Upper lobe of left lung (tissue), 6 donors: ENCODE measurements around the gene CASQ2. TPM values are rescaled to one million over a fixed set of nuclear protein-coding genes. Genes with fewer than 3 reads are reported as not detected.
A peak's percentile ranks its signal among the peaks of the same experiment; 100 is the strongest.

ENCODE experiments used
- ATAC-seq, 2 donors: fragments of 200-7000 bp; cut with Tn5 transposase; one replicate each; pipeline ENCODE4 v1.9.1; 2022; ENCODE audit warnings: mild to moderate bottlenecking in 2 of 2, moderate library complexity in 2 of 2; ENCODE audit not compliant: low FRiP score in 2 of 2
- DNase-seq, 2 donors: peaks; one replicate each; pipeline ENCODE4 v3.0.0-alpha.2; 2019 to 2020
- H3K27ac ChIP-seq, 4 donors: fragments of 200-600 bp; sonication (generic); one replicate each; pipeline ENCODE4 v1.5.1; 2016 to 2019
- H3K27me3 ChIP-seq, 4 donors: fragments of 200-600 bp; sonication (generic); one replicate each; pipeline ENCODE4 v1.5.1; 2017 to 2019
- H3K36me3 ChIP-seq, 4 donors: fragments of 200-600 bp; sonication (generic); one replicate each; pipeline ENCODE4 v1.5.1; 2016 to 2019
- H3K4me1 ChIP-seq, 4 donors: fragments of 200-600 bp; sonication (generic); one replicate each; pipeline ENCODE4 v1.5.1; 2018 to 2019
- H3K4me3 ChIP-seq, 4 donors: fragments of 200-600 bp; sonication (generic); one replicate each; pipeline ENCODE4 v1.5.1; 2017 to 2019; ENCODE audit warnings: mild to moderate bottlenecking in 2 of 4, moderate library complexity in 1 of 4
- H3K9me3 ChIP-seq, 4 donors: fragments of 200-600 bp; sonication (generic); one replicate each; pipeline ENCODE4 v1.5.1; 2018 to 2019
- CTCF ChIP-seq, 6 experiments: fragments of 450-650 bp in 4 of 6; fragments of 200-600 bp in 2 of 6; sonication (generic) in 2 of 6; IDR thresholded peaks; one replicate each; pipeline ENCODE4 v1.5.1; 2016 to 2019; ENCODE audit warnings: antibody characterized with exemption in 6 of 6
- EP300 ChIP-seq, 4 donors: sonication (generic); formaldehyde crosslinking; IDR thresholded peaks; one replicate each; pipeline ENCODE4 v1.5.1; 2017; ENCODE audit warnings: antibody characterized with exemption in 4 of 4, control low read depth in 2 of 4
- POLR2A ChIP-seq, 4 donors: fragments of 450-650 bp; IDR thresholded peaks; one replicate each; pipeline ENCODE4 v1.5.1; 2016 to 2017; ENCODE audit warnings: antibody characterized with exemption in 4 of 4, mild to moderate bottlenecking in 2 of 4
- POLR2AphosphoS5 ChIP-seq, 2 donors: sonication (generic); formaldehyde crosslinking; IDR thresholded peaks; one replicate each; pipeline ENCODE4 v1.5.1; 2017; ENCODE audit warnings: antibody characterized with exemption in 2 of 2
- WGBS, 2 donors: methylation state at CpG; one replicate each; pipeline ENCODE4 v1.1.5; 2017 to 2018; 5-methylcytosine and 5-hydroxymethylcytosine counted together
- total RNA-seq, 6 donors: library from RNA; depleted of rRNA in 4 of 6; stranded (reverse); fragments of >200 nt in 4 of 6; gene quantifications; one replicate each; pipeline versions ENCODE4 v1.1.0 to v1.2.1, GENCODE V29; 2016 to 2021
- donor health status: DM: no; HTN: no; CAD: no; lungs with moderate emphysema.
- donor health status: DM: no; HTN: yes; CAD: no; lungs with severe emphysema.

CASQ2 gene
- total RNA-seq, 6 donors from 2014 or later: under 0.01 to 1.9 (median 0.99) TPM

DNA sequence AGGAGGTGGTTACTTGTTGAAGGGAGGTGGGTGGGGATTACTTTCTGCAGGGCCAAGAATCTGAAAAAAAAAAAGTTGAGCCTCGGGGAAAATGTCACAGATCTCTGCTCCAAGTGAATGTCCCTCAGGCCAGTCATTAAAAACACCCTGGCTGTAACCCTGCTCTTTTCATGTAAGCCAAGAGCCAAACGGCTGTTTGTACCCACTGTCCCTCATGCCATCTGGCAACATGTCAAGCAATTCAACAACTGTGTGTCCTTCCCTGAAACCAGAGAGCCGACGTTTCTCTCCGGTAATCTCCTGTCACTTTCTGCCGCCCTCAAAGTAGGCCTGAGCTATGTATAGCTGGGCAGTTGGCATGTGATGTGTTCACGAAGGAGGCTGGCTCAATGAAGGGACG is 14.7 kb downstream of the CASQ2 start:
- Histone ChIP-seq H3K9me3 (no peaks in the 10 kb centered on the region), H3K27ac (no peak overlapping the region), H3K4me1 (peaks cover 0 to 4% (median 0%) of the 10 kb centered on the region in 4 donors), H3K36me3 (no peaks in the 10 kb centered on the region), H3K4me3 (no peak overlapping the region), H3K27me3 (no peaks in the 10 kb centered on the region)
- DNase-seq: no peak
- TF ChIP-seq CTCF (IDR thresholded peaks at IDR 0.05) (no peak), EP300 (IDR thresholded peaks at IDR 0.05) (no peak)
- 68 to 73% methylated on average over 7 of the region's 8 CpGs for WGBS, 2 donors
- no peak for ATAC-seq

GRCh38 chr1:115753361-115753760 is 15.2 kb downstream of the CASQ2 start:
- Histone ChIP-seq H3K4me1 (peaks cover 0 to 4% (median 0%) of the 10 kb centered on the region in 4 donors), H3K9me3 (no peaks in the 10 kb centered on the region), H3K27ac (no peak overlapping the region), H3K27me3 (no peaks in the 10 kb centered on the region), H3K4me3 (no peak overlapping the region), H3K36me3 (no peaks in the 10 kb centered on the region)
- ATAC-seq (no peak), DNase-seq (peak in 1 of 2 donors; percentile 50)
- WGBS, 2 donors: 83 to 88% methylated on average over 5 to 7 of the region's 7 CpGs
- TF ChIP-seq CTCF (IDR thresholded peaks at IDR 0.05) (no peak), POLR2AphosphoS5 (IDR thresholded peaks at IDR 0.05) (no peak), POLR2A (IDR thresholded peaks at IDR 0.05) (no peak), EP300 (IDR thresholded peaks at IDR 0.05) (no peak)

DNA sequence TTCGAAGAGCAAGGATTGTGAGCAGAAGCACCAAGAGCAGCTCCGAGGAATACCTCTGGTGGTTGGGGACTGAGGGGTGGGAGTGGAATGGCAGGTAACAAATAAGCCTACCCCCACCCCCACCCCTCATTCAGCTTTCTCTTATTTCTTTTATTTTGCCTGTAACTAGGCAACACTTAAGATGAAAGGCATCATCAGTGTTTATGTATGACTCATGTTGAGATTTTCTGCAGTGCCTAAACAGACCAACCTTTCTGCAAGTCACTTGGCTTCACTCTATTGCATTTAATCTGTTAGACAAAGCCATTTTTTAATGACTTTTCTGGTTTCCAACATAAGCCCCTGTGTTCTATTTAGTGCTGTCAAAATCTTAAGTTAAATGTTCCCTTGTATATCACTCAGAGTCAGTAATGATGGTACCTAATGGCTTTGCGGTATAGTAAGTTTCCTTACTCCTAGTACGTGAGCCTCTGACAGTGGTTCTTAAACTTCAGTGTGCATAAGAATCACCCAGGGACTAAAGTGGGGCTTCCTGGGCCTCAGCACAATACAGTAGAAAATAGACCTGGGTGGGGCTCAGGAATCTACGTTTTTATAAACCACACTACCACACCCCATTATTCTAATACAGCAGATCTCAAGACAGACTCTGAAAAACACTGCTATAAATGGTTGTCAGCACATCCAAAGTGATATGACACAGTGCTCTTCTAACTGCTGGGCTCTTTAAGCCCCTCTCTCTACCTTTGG is 19.9 kb downstream of the CASQ2 start:
- Histone ChIP-seq H3K4me1 (no peaks in the 10 kb centered on the region), H3K27ac (no peak overlapping the region), H3K36me3 (no peaks in the 10 kb centered on the region), H3K4me3 (no peak overlapping the region), H3K9me3 (no peaks in the 10 kb centered on the region), H3K27me3 (no peaks in the 10 kb centered on the region)
- no peak for DNase-seq
- no peak for TF ChIP-seq POLR2AphosphoS5 (IDR thresholded peaks at IDR 0.05)
- TF ChIP-seq CTCF (IDR thresholded peaks at IDR 0.05): no peak
- no peak for TF ChIP-seq EP300 (IDR thresholded peaks at IDR 0.05)
- no peak for TF ChIP-seq POLR2A (IDR thresholded peaks at IDR 0.05)
- 51 to 57% methylated on average over 5 of the region's 5 CpGs for WGBS, 2 donors
- no peak for ATAC-seq

DNA sequence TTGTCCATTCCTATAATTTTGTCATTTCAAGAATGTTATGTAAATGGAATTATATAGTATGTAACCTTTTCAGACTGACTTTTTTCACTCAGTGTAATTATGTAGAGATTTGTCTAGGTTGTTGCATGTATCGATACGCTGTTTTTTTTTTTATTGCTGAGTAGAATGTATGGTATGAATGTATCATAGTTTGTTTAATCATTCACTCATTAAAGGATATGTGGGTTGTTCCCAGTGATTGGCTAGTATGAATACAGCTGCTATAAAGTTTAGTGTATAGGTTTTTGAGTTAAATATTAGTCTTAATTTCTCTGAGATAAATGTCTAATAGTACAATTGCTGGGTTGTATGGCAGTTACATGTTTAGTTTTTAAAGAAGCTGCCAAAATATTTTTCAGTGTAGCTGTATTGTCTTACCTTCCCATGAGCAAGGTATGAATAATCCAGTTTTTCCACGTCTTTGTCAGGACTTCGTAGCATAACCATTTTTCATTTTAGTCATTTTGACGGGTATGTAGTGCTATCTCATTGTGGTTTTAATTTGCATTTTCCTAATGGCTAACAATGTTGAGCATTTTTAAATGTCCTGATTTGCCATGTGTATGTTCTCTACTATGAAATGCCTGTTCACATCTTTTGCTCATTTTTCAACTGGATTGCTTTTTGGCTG is 22.4 kb downstream of the CASQ2 start:
- WGBS, 2 donors: 67 to 71% methylated on average over 5 of the region's 5 CpGs
- Histone ChIP-seq H3K27ac (no peak overlapping the region), H3K4me3 (no peak overlapping the region), H3K27me3 (no peaks in the 10 kb centered on the region), H3K9me3 (no peaks in the 10 kb centered on the region), H3K4me1 (no peaks in the 10 kb centered on the region), H3K36me3 (no peaks in the 10 kb centered on the region)
- DNase-seq: no peak
- TF ChIP-seq POLR2A (IDR thresholded peaks at IDR 0.05): no peak
- ATAC-seq: no peak

DNA sequence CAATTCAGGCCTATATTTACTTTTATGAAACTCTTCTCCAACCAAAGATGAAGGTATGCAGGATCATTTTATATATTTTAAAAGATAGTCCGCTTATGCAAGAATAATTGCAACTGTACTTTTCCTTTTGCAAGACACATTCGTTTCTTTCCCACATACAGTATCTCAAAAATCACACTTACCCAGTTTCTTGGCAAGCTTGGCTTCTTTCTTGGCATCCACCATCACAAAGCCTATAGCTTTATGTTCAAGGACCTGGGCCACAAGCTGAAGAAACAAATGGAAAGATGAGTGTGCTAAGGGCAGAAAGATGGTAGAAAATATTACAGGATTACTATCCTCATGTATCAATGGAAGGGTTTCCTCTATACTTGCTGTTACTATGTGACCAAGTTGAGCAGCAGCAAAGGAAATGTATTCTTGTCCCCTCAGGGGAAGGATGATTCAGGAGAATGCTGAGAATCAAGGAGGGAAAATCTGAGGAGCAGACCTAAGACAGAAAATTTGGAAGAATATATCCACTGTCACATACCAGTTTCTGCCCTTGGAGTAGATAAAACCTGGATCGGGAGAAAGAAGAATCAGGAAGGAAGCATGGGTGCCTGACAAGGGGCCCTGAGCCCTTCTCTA is 23.8 kb downstream of the CASQ2 start:
- no peak for DNase-seq
- 78 to 83% methylated on average over 3 of the region's 3 CpGs for WGBS, 2 donors
- no peak overlapping the region for H3K4me3 ChIP-seq
- TF ChIP-seq EP300 (IDR thresholded peaks at IDR 0.05) (no peak), POLR2AphosphoS5 (IDR thresholded peaks at IDR 0.05) (no peak), CTCF (IDR thresholded peaks at IDR 0.05) (no peak), POLR2A (IDR thresholded peaks at IDR 0.05) (no peak)
- no peaks in the 10 kb centered on the region for H3K36me3 ChIP-seq
- ATAC-seq: no peak
- H3K27me3 ChIP-seq: no peaks in the 10 kb centered on the region
- H3K9me3 ChIP-seq: no peaks in the 10 kb centered on the region
- no peaks in the 10 kb centered on the region for H3K4me1 ChIP-seq
- no peak overlapping the region for H3K27ac ChIP-seq
